Epithelial cell of esophagus (primary cell): ENCODE data around the gene APH1A.

Experiments
- DNase-seq: peaks from one replicate; pipeline ENCODE4 v3.0.0; 2010; ENCODE audit warnings: low read depth
- H3K4me3 ChIP-seq: 2 replicates; pipeline ENCODE4 v1.5.1; 2011; ENCODE audit warnings: mild to moderate bottlenecking, low read length, control low read depth
- TF ChIP-seq, protein P1 (sequence below): IDR thresholded peaks from 2 replicates; pipeline ENCODE4 v1.5.1; 2011; ENCODE audit warnings: low read depth, mild to moderate bottlenecking, low read length, control low read depth, inconsistent platforms; ENCODE audit not compliant: insufficient read depth; ENCODE audit errors: missing control alignments

The APH1A gene

DNA sequence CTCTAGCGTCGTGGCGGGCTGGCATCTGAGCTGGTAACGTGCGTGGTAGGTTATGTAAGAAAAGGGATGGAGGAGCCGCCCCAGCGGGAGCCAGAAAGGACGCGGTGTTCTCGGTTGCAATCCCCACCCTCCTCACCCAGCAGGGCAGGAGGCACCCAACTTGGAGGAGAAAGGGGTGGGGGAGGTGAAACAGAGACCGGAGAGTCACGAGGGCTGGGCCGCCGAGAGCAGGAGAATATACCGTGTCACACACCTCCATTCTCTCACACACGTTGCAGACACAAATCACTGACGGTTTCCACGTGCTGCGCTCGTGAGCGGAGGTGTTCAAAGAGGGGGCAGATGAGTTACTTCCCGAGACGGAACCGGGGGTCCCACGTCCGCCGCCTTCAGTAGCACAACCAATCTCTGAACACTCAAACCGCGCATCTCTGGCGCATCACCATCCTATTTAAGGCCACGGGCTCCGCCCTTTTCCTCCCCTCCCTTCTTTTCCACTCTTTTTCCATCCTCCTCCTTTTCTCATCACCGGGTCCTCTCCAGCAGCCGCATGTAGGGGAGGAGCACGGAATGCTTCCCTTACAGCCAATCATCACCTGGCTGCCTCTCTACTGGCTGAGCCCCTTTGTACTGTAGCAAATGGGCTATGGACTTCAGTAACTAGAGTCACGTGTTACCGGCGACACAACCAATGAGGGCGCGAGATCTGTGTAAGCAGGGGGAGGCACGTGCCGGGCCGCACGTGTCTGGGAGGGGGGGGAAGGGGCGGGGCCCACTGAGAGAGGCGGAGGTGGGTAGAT is 13.1 kb upstream of the APH1A start, which contains the start of gene CIART:
Gene CIART (plus strand): TSS at position 797 of the 800 bp plus-strand sequence. CDS start 714 bp downstream, outside the sequence.
- peak within 1 kb of the TSS; percentile 78 for H3K4me3 ChIP-seq
- DNase-seq = peak; percentile 100
- TF ChIP-seq, protein P1, sequence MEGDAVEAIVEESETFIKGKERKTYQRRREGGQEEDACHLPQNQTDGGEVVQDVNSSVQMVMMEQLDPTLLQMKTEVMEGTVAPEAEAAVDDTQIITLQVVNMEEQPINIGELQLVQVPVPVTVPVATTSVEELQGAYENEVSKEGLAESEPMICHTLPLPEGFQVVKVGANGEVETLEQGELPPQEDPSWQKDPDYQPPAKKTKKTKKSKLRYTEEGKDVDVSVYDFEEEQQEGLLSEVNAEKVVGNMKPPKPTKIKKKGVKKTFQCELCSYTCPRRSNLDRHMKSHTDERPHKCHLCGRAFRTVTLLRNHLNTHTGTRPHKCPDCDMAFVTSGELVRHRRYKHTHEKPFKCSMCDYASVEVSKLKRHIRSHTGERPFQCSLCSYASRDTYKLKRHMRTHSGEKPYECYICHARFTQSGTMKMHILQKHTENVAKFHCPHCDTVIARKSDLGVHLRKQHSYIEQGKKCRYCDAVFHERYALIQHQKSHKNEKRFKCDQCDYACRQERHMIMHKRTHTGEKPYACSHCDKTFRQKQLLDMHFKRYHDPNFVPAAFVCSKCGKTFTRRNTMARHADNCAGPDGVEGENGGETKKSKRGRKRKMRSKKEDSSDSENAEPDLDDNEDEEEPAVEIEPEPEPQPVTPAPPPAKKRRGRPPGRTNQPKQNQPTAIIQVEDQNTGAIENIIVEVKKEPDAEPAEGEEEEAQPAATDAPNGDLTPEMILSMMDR = no peak

DNA sequence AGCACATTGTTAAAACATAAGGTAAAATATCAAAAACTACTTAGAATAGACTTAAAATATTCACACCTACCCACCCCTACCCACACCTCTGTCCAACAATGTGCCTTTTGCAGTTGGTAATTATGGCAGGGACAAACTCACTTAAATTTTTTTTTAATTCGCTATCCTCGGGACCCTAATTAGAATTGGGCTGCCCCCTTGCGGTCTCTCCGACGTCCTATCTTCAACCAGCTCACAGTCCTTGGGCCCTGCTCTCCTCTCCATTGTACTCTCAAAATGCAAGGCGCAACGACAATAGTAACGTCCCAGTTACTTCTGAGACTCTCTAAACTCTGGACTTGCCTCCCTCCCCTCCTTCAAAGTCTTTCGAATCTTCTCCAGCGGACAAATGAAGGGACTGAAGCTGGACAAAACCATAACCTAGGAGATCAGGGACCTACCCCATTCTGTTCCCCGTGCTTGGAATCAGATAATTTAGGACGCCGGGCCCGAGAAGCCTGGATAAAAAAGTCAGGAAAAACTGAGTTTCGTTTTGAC is 12.5 kb upstream of the APH1A start:
- DNase-seq = peak; percentile 75

DNA sequence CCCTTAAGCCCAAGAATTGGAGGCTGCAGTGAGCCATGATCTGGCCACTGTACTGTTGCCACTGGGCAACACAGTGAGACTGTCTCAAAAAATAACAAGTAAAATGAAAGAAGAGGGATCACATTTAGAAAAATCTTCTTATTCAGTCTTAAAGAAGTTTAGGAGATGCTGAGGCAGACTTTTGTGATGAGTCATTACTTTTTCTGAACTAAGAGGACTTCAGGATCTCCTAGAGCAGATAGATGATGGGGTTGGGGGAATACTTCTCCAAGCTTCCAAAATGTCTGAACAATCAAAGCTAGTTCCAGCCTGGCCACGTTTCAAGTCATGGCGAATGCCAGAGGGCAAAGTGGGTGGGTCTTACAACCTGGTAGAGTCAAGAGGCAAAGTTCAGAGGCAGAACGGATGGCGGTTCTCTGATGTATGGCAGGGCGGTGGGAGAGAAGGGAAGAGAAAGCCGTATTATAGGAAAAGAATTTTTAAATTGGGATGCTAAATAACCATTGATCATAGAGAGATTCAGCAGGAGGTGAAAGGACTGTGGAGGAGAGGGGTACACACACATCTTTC is 11.4 kb upstream of the APH1A start:
- DNase-seq = no peak
- TF ChIP-seq, protein P1 = no peak
- no peak overlapping the region for H3K4me3 ChIP-seq

More for the DNA sequence above, 12.5 kb upstream of the APH1A start:
- TF ChIP-seq, protein P1 = peak; percentile 73
- peak overlapping the region; percentile 68 for H3K4me3 ChIP-seq

DNA sequence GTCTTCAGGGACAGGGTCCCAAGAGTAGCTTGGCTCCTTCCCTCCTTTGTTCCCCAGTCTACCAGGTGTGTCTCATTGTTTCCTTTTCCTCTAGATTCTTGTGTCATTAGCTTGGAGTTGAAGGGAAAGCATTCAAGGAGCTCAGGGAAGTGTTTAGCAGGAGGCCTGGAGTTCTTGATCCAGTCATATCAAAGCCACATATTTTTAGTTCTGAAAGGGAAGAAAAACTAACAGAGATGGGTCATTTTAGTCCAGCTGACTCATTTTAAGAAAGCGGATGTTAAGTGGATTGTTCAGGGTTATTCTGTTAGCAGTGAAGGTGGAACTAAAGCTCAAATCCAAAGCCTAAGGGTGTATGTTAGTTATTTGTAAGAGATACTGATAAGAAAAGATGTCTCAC is 4.5 kb upstream of the APH1A start:
- TF ChIP-seq, protein P1 = no peak
- H3K4me3 ChIP-seq = no peak overlapping the region
- no peak for DNase-seq

- TF ChIP-seq, protein P1 = no peak
- DNase-seq = peak; percentile 32
- no peak overlapping the region for H3K4me3 ChIP-seq
Measured at GRCh38 chr1:150271291-150271959, 2.6 kb upstream of the APH1A start.

GRCh38 chr1:150269451-150269850 is 635 bp upstream of the APH1A start:
- no peak for DNase-seq
- peak overlapping the region; percentile 93 for H3K4me3 ChIP-seq
- TF ChIP-seq, protein P1 = no peak
